Vein endothelial cell (primary cell): Measurements from ENCODE around the gene CORO2B. TPM values are rescaled to one million over a fixed set of nuclear protein-coding genes. Genes with fewer than 3 reads are reported as not detected.

Source experiments
- total RNA-seq: library from RNA; depleted of rRNA; stranded (reverse); fragments of >200 nt; gene quantifications from 2 replicates; pipeline ENCODE4 v1.2.3, GENCODE V29; 2012

CORO2B gene
- 4.2 and 4.6 TPM in 2 replicates for total RNA-seq

DNA sequence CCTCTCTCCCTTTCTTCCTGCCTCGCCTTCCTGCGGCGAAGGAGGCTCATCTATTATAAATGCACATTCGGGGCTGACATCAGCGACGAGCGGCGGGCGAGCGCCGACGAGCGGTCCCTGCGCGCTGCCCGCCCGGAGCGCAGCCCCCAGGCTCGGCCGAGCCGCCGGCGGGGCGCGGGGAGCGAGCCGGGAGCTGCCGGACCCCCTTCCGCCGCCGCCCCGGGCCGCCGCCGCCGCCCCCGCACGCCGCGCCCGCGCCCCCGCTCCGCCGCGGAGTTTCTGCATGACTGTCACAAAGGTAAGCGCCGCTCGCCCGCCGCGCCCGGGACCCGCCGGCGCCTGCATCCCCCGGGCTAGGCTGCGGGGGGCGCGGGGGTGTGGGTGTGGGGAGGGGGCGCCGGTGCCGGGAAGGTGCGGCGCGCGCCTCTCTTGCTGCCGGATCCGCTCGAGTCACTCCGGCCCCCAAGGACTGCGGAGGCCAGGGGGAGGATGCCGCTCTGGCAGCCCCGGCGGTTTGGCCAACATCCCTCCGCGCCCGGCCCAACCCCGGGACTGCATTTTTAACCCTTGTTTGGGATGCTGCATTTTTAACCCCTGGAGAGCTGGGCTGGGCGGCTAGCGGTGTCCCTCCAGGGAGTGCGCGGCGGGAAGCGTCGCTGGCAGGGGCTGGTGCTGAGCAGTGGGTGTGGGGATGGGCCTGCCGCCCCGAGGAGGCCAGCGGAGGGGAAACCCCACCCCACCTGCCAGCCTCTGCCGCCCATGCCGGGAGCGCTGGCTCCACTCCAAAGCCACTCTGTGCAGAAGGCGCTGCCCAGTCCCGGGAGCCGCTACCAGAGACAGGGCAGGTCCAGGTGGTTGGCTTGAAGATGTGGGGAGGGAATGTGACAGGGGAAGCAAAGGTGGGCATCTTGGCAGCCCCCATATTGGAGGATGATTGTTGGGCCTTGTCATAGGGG lies at the start of gene CORO2B:
Gene CORO2B, plus strand, starts transcription at position 14 of the 956 bp plus-strand sequence. Its CDS starts 270 bp downstream, at position 284.

Other genes starting within 250 kb of the CORO2B start
- gene ITGA11, start 146.8 kb upstream of the CORO2B start, total RNA-seq, result 2.4 and 2.6 TPM in 2 replicates
- 65.0 and 74.1 TPM in 2 replicates for gene ANP32A, start 241.9 kb downstream of the CORO2B start, total RNA-seq